ENCODE results near the gene F11R.
A peak's percentile ranks its signal among the peaks of the same experiment; 100 is the strongest.
"Not testable (repeated sequence)": the region's sequence is repeated elsewhere in the genome, so short reads cannot be mapped to it uniquely, and the experiment has no call there.

F11R gene

DNA sequence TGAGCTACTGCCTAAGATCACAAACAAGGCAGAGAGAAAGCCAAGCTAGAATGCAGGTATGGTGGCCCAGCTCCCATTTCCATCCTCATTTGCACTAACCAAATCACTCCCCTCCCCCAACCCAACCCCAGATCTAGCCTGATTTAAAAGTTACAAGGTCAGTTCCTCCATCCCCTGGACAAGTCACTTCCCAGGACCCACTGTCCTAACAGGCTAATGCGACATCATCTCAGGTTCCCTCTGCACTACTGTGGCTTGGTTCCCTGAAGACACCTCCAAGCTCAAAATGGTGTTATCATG lies 2.4 kb downstream of the F11R start:
- TF ChIP-seq, protein P1, sequence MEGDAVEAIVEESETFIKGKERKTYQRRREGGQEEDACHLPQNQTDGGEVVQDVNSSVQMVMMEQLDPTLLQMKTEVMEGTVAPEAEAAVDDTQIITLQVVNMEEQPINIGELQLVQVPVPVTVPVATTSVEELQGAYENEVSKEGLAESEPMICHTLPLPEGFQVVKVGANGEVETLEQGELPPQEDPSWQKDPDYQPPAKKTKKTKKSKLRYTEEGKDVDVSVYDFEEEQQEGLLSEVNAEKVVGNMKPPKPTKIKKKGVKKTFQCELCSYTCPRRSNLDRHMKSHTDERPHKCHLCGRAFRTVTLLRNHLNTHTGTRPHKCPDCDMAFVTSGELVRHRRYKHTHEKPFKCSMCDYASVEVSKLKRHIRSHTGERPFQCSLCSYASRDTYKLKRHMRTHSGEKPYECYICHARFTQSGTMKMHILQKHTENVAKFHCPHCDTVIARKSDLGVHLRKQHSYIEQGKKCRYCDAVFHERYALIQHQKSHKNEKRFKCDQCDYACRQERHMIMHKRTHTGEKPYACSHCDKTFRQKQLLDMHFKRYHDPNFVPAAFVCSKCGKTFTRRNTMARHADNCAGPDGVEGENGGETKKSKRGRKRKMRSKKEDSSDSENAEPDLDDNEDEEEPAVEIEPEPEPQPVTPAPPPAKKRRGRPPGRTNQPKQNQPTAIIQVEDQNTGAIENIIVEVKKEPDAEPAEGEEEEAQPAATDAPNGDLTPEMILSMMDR (IDR thresholded peaks at IDR 0.05; ENCODE audit: extremely low read depth, insufficient read depth, missing control alignments) = no peak
- in situ Hi-C loops (cut with MboI; ENCODE audit: low pct_unique_long_range_greater_than_20kb, low sequenced_read_pairs, unreplicated experiment) = no loop called here
- DNase-seq (ENCODE audit: low spot score) = no peak

DNA sequence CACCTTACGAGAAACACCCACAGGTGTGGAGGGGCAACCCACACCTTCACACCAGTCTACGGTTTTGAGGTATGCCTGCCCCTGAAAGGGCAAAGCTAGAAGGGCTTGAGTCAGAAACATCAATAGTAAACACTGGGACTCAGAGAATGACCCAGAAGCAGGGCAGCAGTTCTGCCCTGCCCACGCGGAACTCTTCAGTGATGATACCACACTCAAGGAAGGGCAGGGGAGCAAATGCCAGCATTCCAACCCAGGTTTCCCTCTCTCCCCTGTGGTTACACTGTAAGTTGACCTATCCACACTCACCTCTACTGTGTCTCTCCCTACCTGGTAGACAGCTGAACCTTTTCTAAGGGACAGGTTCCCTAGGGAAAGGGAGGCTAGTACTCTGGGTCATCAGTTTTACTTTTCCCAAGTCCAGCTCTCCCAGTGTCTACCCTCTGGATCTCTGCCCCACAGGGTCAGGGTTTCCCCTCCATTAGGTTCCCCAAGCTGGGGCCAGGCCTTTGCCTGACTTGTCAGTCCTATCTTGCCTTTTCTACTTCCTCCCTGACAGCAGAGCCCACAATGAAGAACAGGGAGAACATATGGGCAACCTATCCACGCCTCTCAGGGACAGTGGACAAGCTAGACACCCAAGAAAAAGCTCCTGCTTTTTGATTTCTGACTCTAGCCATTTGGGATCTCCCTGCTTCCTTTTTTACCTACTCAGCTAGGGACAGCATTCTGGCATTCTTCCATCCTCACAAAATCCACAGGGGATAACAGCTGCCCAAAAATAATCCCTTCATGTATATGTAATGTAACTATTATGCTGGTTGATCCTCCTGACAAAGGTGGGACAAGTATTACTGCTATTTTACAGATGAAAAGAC lies 3.0 kb downstream of the F11R start:
- DNase-seq (ENCODE audit: low spot score) = no peak
- in situ Hi-C loops (cut with MboI; ENCODE audit: low pct_unique_long_range_greater_than_20kb, low sequenced_read_pairs, unreplicated experiment) = no loop called here
- TF ChIP-seq, protein P1 (IDR thresholded peaks at IDR 0.05; ENCODE audit: extremely low read depth, insufficient read depth, missing control alignments) = no peak

DNA sequence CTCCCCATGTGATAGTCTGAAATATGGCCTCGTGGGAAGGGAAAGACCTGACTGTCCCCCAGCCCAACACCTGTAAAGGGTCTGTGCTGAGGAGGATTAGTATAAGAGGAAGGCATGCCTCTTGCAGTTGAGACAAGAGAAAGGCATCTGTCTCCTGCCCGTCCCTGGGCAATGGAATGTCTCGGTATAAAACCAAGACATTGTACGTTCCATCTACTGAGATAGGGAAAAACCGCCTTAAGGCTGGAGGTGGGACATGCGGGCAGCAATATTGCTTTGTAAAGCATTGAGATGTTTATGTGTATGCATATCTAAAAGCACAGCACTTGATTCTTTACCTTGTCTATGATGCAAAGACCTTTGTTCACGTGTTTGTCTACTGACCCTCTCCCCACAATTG lies 3.8 kb downstream of the F11R start:
- DNase-seq (ENCODE audit: low spot score); in situ Hi-C loops (cut with MboI; ENCODE audit: low pct_unique_long_range_greater_than_20kb, low sequenced_read_pairs, unreplicated experiment): not testable (repeated sequence)

DNA sequence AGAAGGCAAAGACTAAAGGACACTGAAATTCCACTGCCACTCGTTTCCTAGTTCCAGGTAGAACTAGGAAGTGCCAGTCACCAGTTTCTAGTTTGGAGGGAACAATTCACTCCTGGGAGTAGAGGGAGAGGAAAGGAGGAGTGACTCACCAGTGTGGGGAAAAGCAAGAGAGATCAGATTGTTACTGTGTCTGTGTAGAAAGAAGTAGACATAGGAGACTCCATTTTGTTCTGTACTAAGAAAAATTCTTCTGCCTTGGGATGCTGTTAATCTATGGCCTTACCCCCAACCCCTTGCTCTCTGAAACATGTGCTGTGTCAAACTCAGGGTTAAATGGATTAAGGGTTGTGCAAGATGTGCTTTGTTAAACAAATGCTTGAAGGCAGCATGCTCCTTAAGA lies 4.3 kb downstream of the F11R start:
- in situ Hi-C loops (cut with MboI; ENCODE audit: low pct_unique_long_range_greater_than_20kb, low sequenced_read_pairs, unreplicated experiment); DNase-seq (ENCODE audit: low spot score): not testable (repeated sequence)

DNA sequence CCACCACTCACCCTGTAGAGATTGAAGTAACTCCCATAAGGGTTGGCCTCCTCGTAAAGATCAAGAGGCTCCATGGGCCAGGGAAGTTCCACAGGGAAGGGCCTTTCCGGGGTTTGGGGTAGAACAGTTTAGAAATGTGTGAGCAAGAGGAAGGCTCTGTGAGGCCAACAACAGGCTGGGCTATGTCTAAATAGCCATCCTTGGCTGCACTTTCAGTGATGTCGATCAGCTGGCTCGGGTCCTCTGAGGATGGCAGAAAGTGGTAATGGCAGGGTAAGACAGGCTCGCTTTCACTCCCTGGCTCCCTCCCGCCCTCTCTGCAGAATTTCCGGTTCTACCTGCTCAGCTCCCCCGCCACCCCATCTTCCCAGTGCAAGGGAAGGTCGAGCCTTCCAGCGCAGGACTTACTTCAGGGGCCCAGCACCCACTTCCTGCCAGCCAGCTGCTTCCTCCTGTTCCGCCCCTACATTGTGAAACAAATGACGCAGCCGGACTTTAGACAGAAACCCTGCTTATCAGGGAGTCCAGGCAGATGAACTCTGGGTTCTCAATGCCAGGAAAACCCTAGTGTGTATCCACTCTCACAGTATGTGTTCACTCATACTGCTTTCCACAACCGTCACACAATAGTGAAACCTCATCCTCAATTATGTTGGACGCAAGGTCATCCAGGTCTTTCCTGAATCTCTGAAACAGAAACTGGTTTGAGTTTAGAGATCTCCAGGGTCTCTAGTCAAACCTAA lies 7.3 kb downstream of the F11R start:
- in situ Hi-C loops (cut with MboI; ENCODE audit: low pct_unique_long_range_greater_than_20kb, low sequenced_read_pairs, unreplicated experiment) = no loop called here
- peak; percentile 80 for DNase-seq (ENCODE audit: low spot score)
- TF ChIP-seq, protein P1 (IDR thresholded peaks at IDR 0.05; ENCODE audit: extremely low read depth, insufficient read depth, missing control alignments) = no peak

DNA sequence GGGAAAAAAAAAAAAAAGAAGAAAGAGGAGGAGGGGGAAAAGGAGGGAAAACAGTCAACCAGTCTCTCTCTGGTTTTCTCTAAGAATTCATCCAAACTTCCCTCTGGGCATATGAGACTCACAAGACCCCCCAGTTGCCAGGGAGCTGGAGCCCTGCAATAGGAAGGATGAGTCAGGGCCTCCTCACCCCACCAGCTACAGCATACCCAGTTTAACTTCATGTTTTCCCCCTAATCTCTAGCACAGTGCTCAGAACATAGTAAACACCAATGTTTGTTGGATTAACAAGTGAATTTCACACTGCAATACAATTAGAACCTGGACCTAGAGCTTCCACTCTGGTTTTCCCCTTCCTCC lies 7.8 kb downstream of the F11R start:
- TF ChIP-seq, protein P1 (IDR thresholded peaks at IDR 0.05; ENCODE audit: extremely low read depth, insufficient read depth, missing control alignments) = no peak
- no peak for DNase-seq (ENCODE audit: low spot score)
- in situ Hi-C loops (cut with MboI; ENCODE audit: low pct_unique_long_range_greater_than_20kb, low sequenced_read_pairs, unreplicated experiment) = no loop called here

DNA sequence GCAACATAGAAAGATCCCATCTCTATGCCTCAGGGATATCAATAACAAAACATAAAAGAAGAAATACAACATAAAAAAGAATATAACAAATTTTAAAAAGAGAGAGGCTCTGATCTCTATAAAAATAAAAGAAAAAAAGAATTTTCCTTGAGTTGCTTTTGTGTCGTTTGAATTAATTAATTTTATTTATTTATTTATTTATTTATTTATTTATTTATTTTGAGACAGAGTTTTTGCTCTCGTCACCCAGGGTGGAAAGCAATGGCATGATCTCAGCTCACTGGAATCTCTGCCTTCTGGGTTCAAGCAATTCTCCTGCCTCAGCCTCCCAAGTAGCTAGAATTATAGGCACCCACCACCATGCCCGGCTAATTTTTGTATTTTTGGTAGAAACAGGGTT lies 8.5 kb downstream of the F11R start:
- in situ Hi-C loops (cut with MboI; ENCODE audit: low pct_unique_long_range_greater_than_20kb, low sequenced_read_pairs, unreplicated experiment) = no loop called here
- TF ChIP-seq, protein P1 (IDR thresholded peaks at IDR 0.05; ENCODE audit: extremely low read depth, insufficient read depth, missing control alignments) = no peak
- DNase-seq (ENCODE audit: low spot score) = no peak

Data from GM13977 (cell line).